Panc1 (cell line): ENCODE measurements around the gene YIF1A.

Experiments
- POLR2AphosphoS5 ChIP-seq: IDR thresholded peaks from 2 replicates; pipeline ENCODE4 v1.6.1; 2012; ENCODE audit warnings: mild to moderate bottlenecking, low read depth, low read length, moderate library complexity
- SIN3A ChIP-seq: IDR thresholded peaks from 2 replicates; pipeline ENCODE4 v1.6.1; 2012; ENCODE audit warnings: low read depth, mild to moderate bottlenecking, low read length, moderate library complexity, borderline replicate concordance; ENCODE audit not compliant: insufficient read depth
- TCF7L2 ChIP-seq: IDR thresholded peaks from 2 replicates; pipeline ENCODE4 v1.6.1; 2011; ENCODE audit warnings: mild to moderate bottlenecking, low read depth, low read length, inconsistent platforms
- TF ChIP-seq, protein P1 (sequence below), 2 experiments: IDR thresholded peaks; 2 replicates each; pipeline ENCODE4 v1.6.1; 2011 to 2012; ENCODE audit warnings: low read depth in 2 of 2, control low read depth in 1 of 2, low read length in 1 of 2, mild to moderate bottlenecking in 1 of 2, moderate library complexity in 1 of 2; ENCODE audit not compliant: insufficient read depth in 1 of 2
- TF ChIP-seq, protein P2 (sequence below): fragments of 450-650 bp; IDR thresholded peaks from 2 replicates; pipeline ENCODE4 v1.5.1; 2017; ENCODE audit warnings: mild to moderate bottlenecking

DNA sequence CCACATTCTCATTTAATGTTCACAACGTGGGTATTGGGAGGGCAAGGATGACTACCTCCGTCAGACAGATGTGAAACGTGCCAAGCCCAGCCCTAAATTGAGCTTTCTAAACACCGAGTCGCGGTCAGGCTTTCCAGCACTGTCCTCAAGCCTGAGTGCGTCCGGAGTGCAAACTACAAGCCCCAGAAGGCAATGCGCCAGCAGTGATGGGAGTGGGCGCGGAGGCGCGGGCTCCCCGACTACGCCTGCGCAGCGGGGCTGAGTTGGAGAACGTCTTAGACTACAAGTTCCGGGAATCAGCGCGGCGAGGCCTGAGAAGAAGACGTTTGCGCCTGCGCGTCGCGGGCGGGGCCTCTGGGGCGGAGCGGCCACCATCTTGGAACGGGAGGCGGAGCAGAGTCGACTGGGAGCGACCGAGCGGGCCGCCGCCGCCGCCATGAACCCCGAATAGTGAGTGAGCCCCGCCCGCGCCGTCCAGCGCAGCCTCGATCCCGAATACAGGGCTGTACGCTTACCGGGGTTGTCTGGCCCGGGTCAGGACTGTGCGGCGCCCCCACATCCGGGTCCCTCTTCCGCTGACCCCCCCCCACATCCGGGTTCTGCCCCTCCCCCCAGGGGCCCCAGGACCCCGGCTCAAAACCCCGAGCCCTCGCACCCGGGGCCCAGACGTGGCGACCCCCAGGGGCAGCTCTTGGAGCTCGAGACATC, 20.5 kb downstream of the YIF1A start, which contains the start of gene RAB1B:
- TF ChIP-seq, protein P1, sequence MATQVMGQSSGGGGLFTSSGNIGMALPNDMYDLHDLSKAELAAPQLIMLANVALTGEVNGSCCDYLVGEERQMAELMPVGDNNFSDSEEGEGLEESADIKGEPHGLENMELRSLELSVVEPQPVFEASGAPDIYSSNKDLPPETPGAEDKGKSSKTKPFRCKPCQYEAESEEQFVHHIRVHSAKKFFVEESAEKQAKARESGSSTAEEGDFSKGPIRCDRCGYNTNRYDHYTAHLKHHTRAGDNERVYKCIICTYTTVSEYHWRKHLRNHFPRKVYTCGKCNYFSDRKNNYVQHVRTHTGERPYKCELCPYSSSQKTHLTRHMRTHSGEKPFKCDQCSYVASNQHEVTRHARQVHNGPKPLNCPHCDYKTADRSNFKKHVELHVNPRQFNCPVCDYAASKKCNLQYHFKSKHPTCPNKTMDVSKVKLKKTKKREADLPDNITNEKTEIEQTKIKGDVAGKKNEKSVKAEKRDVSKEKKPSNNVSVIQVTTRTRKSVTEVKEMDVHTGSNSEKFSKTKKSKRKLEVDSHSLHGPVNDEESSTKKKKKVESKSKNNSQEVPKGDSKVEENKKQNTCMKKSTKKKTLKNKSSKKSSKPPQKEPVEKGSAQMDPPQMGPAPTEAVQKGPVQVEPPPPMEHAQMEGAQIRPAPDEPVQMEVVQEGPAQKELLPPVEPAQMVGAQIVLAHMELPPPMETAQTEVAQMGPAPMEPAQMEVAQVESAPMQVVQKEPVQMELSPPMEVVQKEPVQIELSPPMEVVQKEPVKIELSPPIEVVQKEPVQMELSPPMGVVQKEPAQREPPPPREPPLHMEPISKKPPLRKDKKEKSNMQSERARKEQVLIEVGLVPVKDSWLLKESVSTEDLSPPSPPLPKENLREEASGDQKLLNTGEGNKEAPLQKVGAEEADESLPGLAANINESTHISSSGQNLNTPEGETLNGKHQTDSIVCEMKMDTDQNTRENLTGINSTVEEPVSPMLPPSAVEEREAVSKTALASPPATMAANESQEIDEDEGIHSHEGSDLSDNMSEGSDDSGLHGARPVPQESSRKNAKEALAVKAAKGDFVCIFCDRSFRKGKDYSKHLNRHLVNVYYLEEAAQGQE (IDR thresholded peaks at IDR 0.05; ENCODE audit: insufficient read depth in 1 of 2, low read depth in 2 of 2, low read length in 1 of 2) = peak in 1 of 2 experiments; percentile 32; a peak in 1 of 4 replicates
- TF ChIP-seq, protein P2, sequence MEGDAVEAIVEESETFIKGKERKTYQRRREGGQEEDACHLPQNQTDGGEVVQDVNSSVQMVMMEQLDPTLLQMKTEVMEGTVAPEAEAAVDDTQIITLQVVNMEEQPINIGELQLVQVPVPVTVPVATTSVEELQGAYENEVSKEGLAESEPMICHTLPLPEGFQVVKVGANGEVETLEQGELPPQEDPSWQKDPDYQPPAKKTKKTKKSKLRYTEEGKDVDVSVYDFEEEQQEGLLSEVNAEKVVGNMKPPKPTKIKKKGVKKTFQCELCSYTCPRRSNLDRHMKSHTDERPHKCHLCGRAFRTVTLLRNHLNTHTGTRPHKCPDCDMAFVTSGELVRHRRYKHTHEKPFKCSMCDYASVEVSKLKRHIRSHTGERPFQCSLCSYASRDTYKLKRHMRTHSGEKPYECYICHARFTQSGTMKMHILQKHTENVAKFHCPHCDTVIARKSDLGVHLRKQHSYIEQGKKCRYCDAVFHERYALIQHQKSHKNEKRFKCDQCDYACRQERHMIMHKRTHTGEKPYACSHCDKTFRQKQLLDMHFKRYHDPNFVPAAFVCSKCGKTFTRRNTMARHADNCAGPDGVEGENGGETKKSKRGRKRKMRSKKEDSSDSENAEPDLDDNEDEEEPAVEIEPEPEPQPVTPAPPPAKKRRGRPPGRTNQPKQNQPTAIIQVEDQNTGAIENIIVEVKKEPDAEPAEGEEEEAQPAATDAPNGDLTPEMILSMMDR = no peak
- peak; percentile 44; the same call in 1 of the 2 replicates for TF ChIP-seq SIN3A
- TF ChIP-seq POLR2AphosphoS5 = no peak; the same call in 1 of the 2 replicates
- TF ChIP-seq TCF7L2 = peak; percentile 36; the same call in 1 of the 2 replicates
